Spleen (tissue), 11 donors: Measurements from ENCODE around the gene TOR4A. TPM values are rescaled to one million over a fixed set of nuclear protein-coding genes. Genes with fewer than 3 reads are reported as not detected.

Experiments
- DNase-seq: peaks from one replicate; pipeline ENCODE4 v3.0.0-alpha.2; 2020
- H3K27ac ChIP-seq, 8 donors: fragments of 200-600 bp; sonication (generic) in 7 of 8; 1 replicate in 4 of 8; 2 replicates in 4 of 8; pipeline versions ENCODE4 v1.5.0 to v1.8.0; 2016 to 2021; ENCODE audit warnings: inconsistent platforms in 4 of 8, mild to moderate bottlenecking in 4 of 8, moderate library complexity in 1 of 8
- H3K27me3 ChIP-seq, 7 donors: fragments of 200-600 bp; sonication (generic) in 6 of 7; replicated peaks in 1 of 7; 1 replicate in 4 of 7; 2 replicates in 3 of 7; pipeline versions ENCODE4 v1.5.0 to v1.8.0; 2016 to 2021; ENCODE audit warnings: inconsistent platforms in 3 of 7, mild to moderate bottlenecking in 1 of 7
- H3K36me3 ChIP-seq, 6 donors: fragments of 200-600 bp; sonication (generic) in 5 of 6; 1 replicate in 4 of 6; 2 replicates in 2 of 6; pipeline versions ENCODE4 v1.5.0 to v1.8.0; 2016 to 2021; ENCODE audit warnings: inconsistent platforms in 2 of 6
- H3K4me1 ChIP-seq, 6 donors: fragments of 200-600 bp; sonication (generic) in 5 of 6; 1 replicate in 3 of 6; 2 replicates in 3 of 6; pipeline versions ENCODE4 v1.5.0 to v1.8.0; 2016 to 2021; ENCODE audit warnings: inconsistent platforms in 3 of 6
- H3K4me3 ChIP-seq, 8 donors: fragments of 200-600 bp; sonication (generic) in 7 of 8; 1 replicate in 4 of 8; 2 replicates in 4 of 8; pipeline versions ENCODE4 v1.5.0 to v1.8.0; 2016 to 2021; ENCODE audit warnings: inconsistent platforms in 4 of 8, mild to moderate bottlenecking in 4 of 8, moderate library complexity in 2 of 8
- H3K9me3 ChIP-seq, 8 donors: fragments of 200-600 bp; sonication (generic) in 7 of 8; 1 replicate in 4 of 8; 2 replicates in 4 of 8; pipeline versions ENCODE4 v1.5.0 to v1.8.0; 2016 to 2021; ENCODE audit warnings: inconsistent platforms in 4 of 8
- CTCF ChIP-seq, 11 experiments: fragments of 200-600 bp in 7 of 11; fragments of 450-650 bp in 4 of 11; sonication (generic) in 4 of 11; IDR thresholded peaks in 8 of 11; conservative IDR thresholded peaks in 3 of 11; 1 replicate in 7 of 11; 2 replicates in 4 of 11; pipeline versions ENCODE4 v1.4.0 to v1.8.0; 2016 to 2021; ENCODE audit warnings: antibody characterized with exemption in 11 of 11, inconsistent platforms in 4 of 11, mild to moderate bottlenecking in 1 of 11
- POLR2A ChIP-seq, 3 donors: fragments of 450-650 bp; IDR thresholded peaks; one replicate each; pipeline ENCODE4 v1.5.1; 2017; ENCODE audit warnings: antibody characterized with exemption in 3 of 3, mild to moderate bottlenecking in 1 of 3
- POLR2AphosphoS5 ChIP-seq, 3 donors: sonication (generic); formaldehyde crosslinking; IDR thresholded peaks; one replicate each; pipeline ENCODE4 v1.5.1; 2017; ENCODE audit warnings: antibody characterized with exemption in 3 of 3
- WGBS, 5 donors: extraction: QIAGEN DNeasy Blood & Tissue Kit in 3 of 5; methylation state at CpG; one replicate each; pipeline versions ENCODE4 v1.1.5 to v1.1.7; 2013 to 2018; 5-methylcytosine and 5-hydroxymethylcytosine counted together
- intact Hi-C: fragments of 100-400 bp; cut with DNase I; formaldehyde crosslinking; loops from one replicate; pipeline ENCODE4 v1.15.0; 2023; ENCODE audit warnings: low total_unique reads
- polyA plus RNA-seq, 3 donors: library from polyadenylated mRNA; stranded (reverse); fragments of 200-250 nt; gene quantifications; one replicate each; pipeline ENCODE4 v1.2.1, GENCODE V29; 2013
- total RNA-seq, 7 donors: library from RNA; depleted of rRNA in 3 of 7; stranded (reverse); fragments of >200 nt in 3 of 7; fragmentation: NEBNext Ultra II Directional in 4 of 7; extraction: Animal tissue kit (Norgen Biotek cat#: 25700) in 4 of 7; gene quantifications; one replicate each; pipeline versions ENCODE4 v1.1.0 to v1.2.1, GENCODE V29; 2016 to 2021
- donor health status: healthy with polysubstance abuse.
- donor health status: DM: no; HTN: no; CAD: no; lungs with moderate emphysema.
- donor health status: DM: no; HTN: no; CAD: no.
- donor health status: Bipolar disorder and iron deficiency.
- donor health status: healthy.
- donor health status: DM: no; HTN: no; CAD: no.
- donor health status: DM: yes; HTN: yes; CAD: no.

Gene TOR4A
- total and polyA plus RNA-seq, 10 donors = 3.2 to 39.9 (median 26.2) TPM

GRCh38 chr9:137240841-137241489, 36.6 kb upstream of the TOR4A start, which contains the start of gene TUBB4B:
Gene TUBB4B, plus strand, starts transcription at chr9:137241287. Its CDS starts 74 bp downstream, at chr9:137241361.
- TF ChIP-seq POLR2A (IDR thresholded peaks at IDR 0.05) (peak; percentile 100), CTCF (IDR thresholded peaks at IDR 0.05 in 8 of 11, conservative IDR thresholded peaks at IDR 0.05 in 3 of 11) (peak in 4 of 11 experiments; percentile 5 to 48 (median 30)), POLR2AphosphoS5 (IDR thresholded peaks at IDR 0.05) (peak; percentile 100)
- intact Hi-C loops = no loop called here
- Histone ChIP-seq H3K36me3 (peaks cover 0 to 24% (median 18%) of the 10 kb centered on the region in 6 donors), H3K27me3 (peaks cover 0 to under 1% (median 0%) of the 10 kb centered on the region in 7 donors), H3K9me3 (no peaks in the 10 kb centered on the region), H3K4me3 (peak within 1 kb of the TSS; percentile 75 to 94 (median 81)), H3K4me1 (peaks cover 25 to 80% (median 66%) of the 10 kb centered on the region in 6 donors), H3K27ac (peak within 1 kb of the TSS; percentile 92 to 99 (median 96))
- DNase-seq = peak; percentile 99
- WGBS, 5 donors = 0 to 2% (median 1%) methylated on average over 42 to 67 of the region's 67 CpGs

DNA sequence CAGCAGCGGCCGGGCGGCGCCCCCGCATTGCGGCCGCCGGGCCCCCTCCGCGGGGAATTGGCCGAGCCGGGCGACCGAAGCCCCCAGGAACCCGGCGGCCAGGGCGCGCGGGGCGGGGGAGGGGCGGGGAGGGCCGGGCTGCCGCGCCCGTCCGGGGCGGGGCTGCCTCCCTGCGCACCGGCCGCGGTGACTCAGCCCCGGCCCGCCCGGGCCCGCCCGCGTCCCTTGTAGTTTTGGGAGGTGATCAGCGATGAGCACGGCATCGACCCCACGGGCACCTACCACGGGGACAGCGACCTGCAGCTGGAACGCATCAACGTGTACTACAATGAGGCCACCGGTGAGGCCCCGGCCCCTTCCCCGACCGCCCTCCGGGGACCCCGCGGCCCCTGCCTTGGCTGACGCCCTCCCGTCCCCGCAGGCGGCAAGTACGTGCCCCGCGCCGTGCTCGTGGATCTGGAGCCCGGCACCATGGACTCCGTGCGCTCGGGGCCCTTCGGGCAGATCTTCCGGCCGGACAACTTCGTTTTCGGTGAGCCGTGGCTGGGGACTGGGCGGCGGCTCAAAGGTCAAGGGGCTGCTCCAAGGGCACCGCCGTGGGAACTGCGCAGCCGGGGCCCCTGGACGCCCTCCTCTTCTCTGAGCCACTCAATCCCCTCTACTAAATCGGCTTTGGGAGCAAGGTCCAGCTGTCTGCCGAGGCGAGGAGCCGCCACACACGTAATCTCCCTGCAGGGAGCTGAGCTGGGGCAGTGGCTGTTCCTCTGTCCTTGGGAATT, 35.8 kb upstream of the TOR4A start:
- 1 to 22% (median 4%) methylated on average over 12 to 83 of the region's 83 CpGs for WGBS, 5 donors
- peaks cover 18 to 73% (median 59%) of the 10 kb centered on the region in 6 donors for H3K4me1 ChIP-seq

GRCh38 chr9:137242269-137243203, 35.0 kb upstream of the TOR4A start:
- Histone ChIP-seq H3K4me1 (peaks cover 18 to 64% (median 52%) of the 10 kb centered on the region in 6 donors), H3K27me3 (no peaks in the 10 kb centered on the region), H3K36me3 (peaks cover 0 to 24% (median 18%) of the 10 kb centered on the region in 6 donors), H3K9me3 (no peaks in the 10 kb centered on the region), H3K27ac (peak overlapping the region; percentile 74 to 99 (median 95)), H3K4me3 (peak overlapping the region; percentile 75 to 94 (median 81))
- intact Hi-C loops = no loop called here
- DNase-seq = no peak
- WGBS, 5 donors = 79 to 87% (median 80%) methylated on average over 31 to 36 of the region's 36 CpGs
- TF ChIP-seq POLR2A (IDR thresholded peaks at IDR 0.05) (no peak), CTCF (IDR thresholded peaks at IDR 0.05 in 8 of 11, conservative IDR thresholded peaks at IDR 0.05 in 3 of 11) (no peak), POLR2AphosphoS5 (IDR thresholded peaks at IDR 0.05) (peak in 1 of 3 donors; percentile 48)

More for the DNA sequence above, 35.8 kb upstream of the TOR4A start:
- Histone ChIP-seq H3K27me3 (no peaks in the 10 kb centered on the region), H3K4me3 (peak overlapping the region; percentile 75 to 94 (median 81)), H3K9me3 (no peaks in the 10 kb centered on the region), H3K27ac (peak overlapping the region; percentile 74 to 99 (median 95)), H3K36me3 (peaks cover 0 to 24% (median 18%) of the 10 kb centered on the region in 6 donors)
- intact Hi-C loops = no loop called here
- DNase-seq = peak; percentile 94
- peak in 2 of 3 donors; percentile 22 to 41 for TF ChIP-seq POLR2AphosphoS5 (IDR thresholded peaks at IDR 0.05)
- no peak for TF ChIP-seq POLR2A (IDR thresholded peaks at IDR 0.05)
- TF ChIP-seq CTCF (IDR thresholded peaks at IDR 0.05 in 8 of 11, conservative IDR thresholded peaks at IDR 0.05 in 3 of 11) = no peak
